Measurements from ENCODE around the gene SRD5A1.

DNA sequence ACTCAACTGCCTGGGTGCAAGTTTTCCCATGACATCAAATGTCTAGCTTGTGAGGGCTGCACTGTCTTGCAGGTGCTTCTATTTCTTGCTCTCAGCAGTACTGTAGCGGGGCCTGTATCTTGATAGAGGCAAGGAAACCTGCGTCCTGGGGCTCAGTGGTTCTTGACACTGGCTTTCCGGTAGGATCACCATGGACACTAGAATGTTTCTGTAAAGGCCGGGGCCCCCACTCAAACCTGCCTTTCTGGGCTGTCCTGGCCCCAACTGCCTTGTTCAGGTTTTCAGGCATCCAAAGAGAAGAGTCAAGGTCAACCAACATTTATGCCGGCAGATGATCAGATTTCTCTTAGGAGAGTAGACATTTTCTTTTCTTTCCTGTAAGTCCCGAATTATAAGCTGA is 53.3 kb downstream of the SRD5A1 start:
- TF ChIP-seq, protein P1, sequence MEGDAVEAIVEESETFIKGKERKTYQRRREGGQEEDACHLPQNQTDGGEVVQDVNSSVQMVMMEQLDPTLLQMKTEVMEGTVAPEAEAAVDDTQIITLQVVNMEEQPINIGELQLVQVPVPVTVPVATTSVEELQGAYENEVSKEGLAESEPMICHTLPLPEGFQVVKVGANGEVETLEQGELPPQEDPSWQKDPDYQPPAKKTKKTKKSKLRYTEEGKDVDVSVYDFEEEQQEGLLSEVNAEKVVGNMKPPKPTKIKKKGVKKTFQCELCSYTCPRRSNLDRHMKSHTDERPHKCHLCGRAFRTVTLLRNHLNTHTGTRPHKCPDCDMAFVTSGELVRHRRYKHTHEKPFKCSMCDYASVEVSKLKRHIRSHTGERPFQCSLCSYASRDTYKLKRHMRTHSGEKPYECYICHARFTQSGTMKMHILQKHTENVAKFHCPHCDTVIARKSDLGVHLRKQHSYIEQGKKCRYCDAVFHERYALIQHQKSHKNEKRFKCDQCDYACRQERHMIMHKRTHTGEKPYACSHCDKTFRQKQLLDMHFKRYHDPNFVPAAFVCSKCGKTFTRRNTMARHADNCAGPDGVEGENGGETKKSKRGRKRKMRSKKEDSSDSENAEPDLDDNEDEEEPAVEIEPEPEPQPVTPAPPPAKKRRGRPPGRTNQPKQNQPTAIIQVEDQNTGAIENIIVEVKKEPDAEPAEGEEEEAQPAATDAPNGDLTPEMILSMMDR (IDR thresholded peaks at IDR 0.05): no peak
- TF ChIP-seq POLR2A (IDR thresholded peaks at IDR 0.05): no peak
